ENCODE data around the gene CYTH4. TPM values are rescaled to one million over a fixed set of nuclear protein-coding genes. Genes with fewer than 3 reads are reported as not detected.

CYTH4 gene
- total and polyA plus RNA-seq, 2 of the 13 experiments (the other 11 are each of a cell fraction or from before 2014, with no cell fraction given): not detected

DNA sequence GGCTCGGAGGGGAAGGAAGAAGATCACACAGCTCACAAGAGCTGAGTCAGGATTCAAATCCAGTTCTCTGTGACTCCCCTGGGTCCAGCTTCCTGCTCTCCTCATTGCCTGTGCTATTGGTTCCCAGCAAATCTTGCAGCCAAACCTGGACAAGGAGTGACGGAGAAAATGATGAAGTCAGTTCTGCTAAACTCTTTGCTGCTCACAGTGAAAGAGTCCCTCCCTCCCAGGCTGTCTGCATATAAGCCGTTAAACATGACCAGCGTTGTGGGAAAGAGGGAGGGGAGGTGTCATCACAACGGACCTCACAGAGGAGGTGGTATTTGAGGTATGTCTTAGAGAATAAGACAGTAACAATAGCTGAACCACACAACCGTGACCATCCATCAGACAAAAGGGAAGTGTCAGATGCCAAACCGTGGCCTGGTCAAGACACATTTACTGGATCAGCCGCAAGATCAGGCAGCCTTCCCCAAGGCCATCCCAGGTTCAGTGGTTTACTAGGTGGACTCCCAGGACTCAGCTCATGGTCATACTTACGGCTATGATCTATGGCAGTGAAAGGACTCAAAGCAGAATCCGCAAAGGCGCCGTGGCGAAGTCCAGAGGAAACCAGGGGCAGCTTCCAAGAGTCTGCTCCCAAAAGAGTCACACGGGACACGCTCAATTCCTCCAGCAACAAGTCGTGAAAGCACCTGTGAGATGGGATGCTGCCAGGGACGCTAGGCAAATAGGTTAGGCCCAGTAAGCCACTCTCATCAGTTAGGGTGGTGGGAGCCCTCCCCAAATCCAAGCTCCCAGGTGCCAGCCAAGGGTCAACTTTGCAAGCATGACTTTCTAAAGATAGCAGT lies 2.8 kb upstream of the CYTH4 start:
- no peak overlapping the region for H3K27ac ChIP-seq (ENCODE audit: extremely low read length, insufficient read depth, low read length)
- DNase-seq (ENCODE audit: low spot score) (no peak), ATAC-seq (no peak), FAIRE-seq (no peak)
- no peak overlapping the region for H3K9ac ChIP-seq (ENCODE audit: insufficient read depth, low read depth, low read length)
- no TSS peak for BruUV-seq (replicated peaks)
- no peaks in the 10 kb centered on the region for H3K36me3 ChIP-seq (replicated peaks in 1 of 2; ENCODE audit: control insufficient read depth in 1 of 2, insufficient read depth in 2 of 2, low read length in 2 of 2)
- H4K20me1 ChIP-seq (ENCODE audit: insufficient read depth, low read length): no peaks in the 10 kb centered on the region
- H3K4me1 ChIP-seq (ENCODE audit: insufficient read depth, low read length): no peaks in the 10 kb centered on the region; the same call in 1 of the 2 replicates
- no peak overlapping the region for H3K4me3 ChIP-seq (replicated peaks in 1 of 3; ENCODE audit: insufficient read depth in 1 of 3, low read depth in 2 of 3, low read length in 3 of 3)
- no peaks in the 10 kb centered on the region for H3K9me3 ChIP-seq (ENCODE audit: low read length)
- CTCF ChIA-PET (ENCODE audit: low intra/inter-chr PET ratio, low total read pairs): no interaction called here
- no peaks in the 10 kb centered on the region for H3K79me2 ChIP-seq (ENCODE audit: insufficient read depth, low read length)
- POLR2A ChIA-PET: no interaction called here
- in situ Hi-C loops (cut with HindIII; ENCODE audit: extremely low pct_ligation_motif_present, low pct_unique_long_range_greater_than_20kb): no loop called here
- H3K27me3 ChIP-seq (ENCODE audit: control insufficient read depth in 1 of 2, insufficient read depth in 2 of 2, low read length in 2 of 2): peaks cover 4 to 36% of the 10 kb centered on the region in 2 experiments; a peak in 4 of 5 replicates
- no peak overlapping the region for H2AFZ ChIP-seq (ENCODE audit: low read length)
- H3K4me2 ChIP-seq (ENCODE audit: low read depth, low read length): no peak overlapping the region
- intact Hi-C loops (cut with micrococcal nuclease; ENCODE audit: unreplicated experiment): no loop called here
- TF ChIP-seq PAX8 (CRISPR knock-in tag; IDR thresholded peaks at IDR 0.05; ENCODE audit: borderline replicate concordance) (no peak), KAT7 (CRISPR knock-in tag; IDR thresholded peaks at IDR 0.05; ENCODE audit: borderline replicate concordance) (no peak), SALL2 (CRISPR knock-in tag; IDR thresholded peaks at IDR 0.05) (no peak), EHMT2 (IDR thresholded peaks at IDR 0.05; ENCODE audit: borderline replicate concordance, low read depth, low read length) (no peak)
- TF ChIP-seq, protein P1, sequence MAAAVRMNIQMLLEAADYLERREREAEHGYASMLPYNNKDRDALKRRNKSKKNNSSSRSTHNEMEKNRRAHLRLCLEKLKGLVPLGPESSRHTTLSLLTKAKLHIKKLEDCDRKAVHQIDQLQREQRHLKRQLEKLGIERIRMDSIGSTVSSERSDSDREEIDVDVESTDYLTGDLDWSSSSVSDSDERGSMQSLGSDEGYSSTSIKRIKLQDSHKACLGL (CRISPR knock-in tag; IDR thresholded peaks at IDR 0.05): no peak
- TF ChIP-seq, protein P2, sequence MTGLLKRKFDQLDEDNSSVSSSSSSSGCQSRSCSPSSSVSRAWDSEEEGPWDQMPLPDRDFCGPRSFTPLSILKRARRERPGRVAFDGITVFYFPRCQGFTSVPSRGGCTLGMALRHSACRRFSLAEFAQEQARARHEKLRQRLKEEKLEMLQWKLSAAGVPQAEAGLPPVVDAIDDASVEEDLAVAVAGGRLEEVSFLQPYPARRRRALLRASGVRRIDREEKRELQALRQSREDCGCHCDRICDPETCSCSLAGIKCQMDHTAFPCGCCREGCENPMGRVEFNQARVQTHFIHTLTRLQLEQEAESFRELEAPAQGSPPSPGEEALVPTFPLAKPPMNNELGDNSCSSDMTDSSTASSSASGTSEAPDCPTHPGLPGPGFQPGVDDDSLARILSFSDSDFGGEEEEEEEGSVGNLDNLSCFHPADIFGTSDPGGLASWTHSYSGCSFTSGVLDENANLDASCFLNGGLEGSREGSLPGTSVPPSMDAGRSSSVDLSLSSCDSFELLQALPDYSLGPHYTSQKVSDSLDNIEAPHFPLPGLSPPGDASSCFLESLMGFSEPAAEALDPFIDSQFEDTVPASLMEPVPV (CRISPR knock-in tag; IDR thresholded peaks at IDR 0.05): no peak
- WGBS (ENCODE audit: low lambda C conversion rate): 59% methylated on average over 16 of the region's 17 CpGs
